SK-N-MC (cell line): ENCODE measurements around the gene SDK1.
"Not testable (repeated sequence)": the region's sequence is repeated elsewhere in the genome, so short reads cannot be mapped to it uniquely, and the experiment has no call there.

ENCODE experiments used
- DNase-seq: peaks from one replicate; pipeline ENCODE4 v3.0.0-alpha.2; 2011; ENCODE audit warnings: low read depth, low spot score
- H3K27ac ChIP-seq: fragments of 200-600 bp; sonication (generic); 2 replicates; pipeline ENCODE4 v1.5.1; 2016; ENCODE audit warnings: mixed run types
- H3K36me3 ChIP-seq: fragments of 200-600 bp; sonication (generic); 2 replicates; pipeline ENCODE4 v1.6.1; 2017; ENCODE audit warnings: antibody characterized with exemption, low read length, mixed read lengths; ENCODE audit not compliant: insufficient read depth
- H3K4me3 ChIP-seq: fragments of 200-600 bp; sonication (generic); 2 replicates; pipeline ENCODE4 v1.5.1; 2016
- H3K9ac ChIP-seq: fragments of 200-600 bp; sonication (generic); 2 replicates; pipeline ENCODE4 v1.8.0; 2017; ENCODE audit warnings: mixed run types, mixed read lengths; ENCODE audit not compliant: insufficient read length
- H3K9me3 ChIP-seq: fragments of 200-600 bp; sonication (generic); 2 replicates; pipeline ENCODE4 v1.6.1; 2017; ENCODE audit warnings: low read depth, mild to moderate bottlenecking, antibody characterized with exemption, low read length, moderate library complexity, mixed read lengths
- EZH2 ChIP-seq: fragments of 200-600 bp; sonication (generic); IDR thresholded peaks from one replicate; pipeline ENCODE4 v1.6.1; 2017; ENCODE audit warnings: antibody characterized with exemption
- FOXP2 ChIP-seq: optimal IDR thresholded peaks from 2 replicates; pipeline ENCODE3; 2011; ENCODE audit warnings: mild to moderate bottlenecking, moderate library complexity; ENCODE audit not compliant: insufficient read depth; ENCODE audit errors: extremely low read length, control extremely low read depth
- POLR2AphosphoS5 ChIP-seq: IDR thresholded peaks from 2 replicates; pipeline ENCODE4 v1.6.1; 2012; ENCODE audit warnings: mild to moderate bottlenecking, low read depth, low read length, borderline replicate concordance

Gene SDK1

DNA sequence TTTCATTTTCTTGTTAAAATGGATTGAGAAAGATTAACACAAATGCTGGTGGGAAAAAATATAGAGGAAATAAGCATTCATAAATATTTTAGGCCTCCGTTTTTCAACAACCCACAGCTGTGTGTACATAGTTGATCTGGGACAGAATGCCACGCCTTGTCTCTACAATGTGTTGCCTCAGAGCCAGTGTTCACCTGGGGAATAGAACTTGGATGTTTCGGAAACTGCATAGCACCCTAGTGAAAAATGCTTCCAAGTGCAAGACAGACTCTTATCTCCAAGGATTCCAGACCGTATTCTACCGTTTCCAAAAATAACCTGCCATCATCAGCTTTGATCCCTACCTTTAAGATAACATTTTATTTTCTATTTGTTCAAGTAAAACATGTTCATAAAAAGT, 260.9 kb downstream of the SDK1 start:
- Histone ChIP-seq H3K9me3 (no peaks in the 10 kb centered on the region), H3K36me3 (peaks cover 21% of the 10 kb centered on the region), H3K27ac (no peak overlapping the region), H3K9ac (no peak overlapping the region), H3K4me3 (no peak overlapping the region)
- no peak for DNase-seq
- no peak for TF ChIP-seq EZH2
- TF ChIP-seq POLR2AphosphoS5 = no peak
- TF ChIP-seq FOXP2 = no peak

GRCh38 chr7:3564231-3564630, 263.2 kb downstream of the SDK1 start:
- TF ChIP-seq FOXP2 (no peak), EZH2 (no peak), POLR2AphosphoS5 (no peak)
- Histone ChIP-seq H3K9ac (no peak overlapping the region), H3K27ac (no peak overlapping the region)

DNA sequence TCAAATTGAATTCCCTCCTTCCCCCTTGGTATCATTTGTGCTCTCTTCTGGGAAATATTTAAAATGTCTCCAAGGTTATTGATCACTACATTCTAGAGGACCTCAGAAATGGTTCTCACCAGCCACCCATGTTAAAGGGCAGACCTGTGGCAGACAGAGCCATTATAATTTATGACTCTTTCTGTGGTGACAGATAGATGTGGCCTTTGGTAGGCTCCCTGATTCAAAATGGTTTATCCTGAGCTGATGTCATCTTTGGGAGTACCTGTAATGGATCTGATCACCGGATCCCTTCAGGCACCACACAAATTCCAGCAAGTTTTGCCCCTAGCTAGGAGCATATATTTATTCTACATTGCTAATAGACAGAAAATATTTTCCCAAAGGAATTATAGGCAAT, 267.5 kb downstream of the SDK1 start:
- Histone ChIP-seq H3K36me3 (peaks cover 9% of the 10 kb centered on the region; the same call in 1 of the 2 replicates), H3K9me3 (no peaks in the 10 kb centered on the region), H3K9ac (no peak overlapping the region), H3K27ac (no peak overlapping the region), H3K4me3 (no peak overlapping the region)
- TF ChIP-seq EZH2 (no peak), POLR2AphosphoS5 (no peak), FOXP2 (no peak)
- DNase-seq = no peak

More at GRCh38 chr7:3564231-3564630, 263.2 kb downstream of the SDK1 start:
- no peak for DNase-seq
- Histone ChIP-seq H3K4me3 (no peak overlapping the region), H3K36me3 (peaks cover 17% of the 10 kb centered on the region), H3K9me3 (no peaks in the 10 kb centered on the region)

- Histone ChIP-seq H3K9me3 (no peaks in the 10 kb centered on the region), H3K36me3 (peaks cover 9% of the 10 kb centered on the region; the same call in 1 of the 2 replicates), H3K4me3 (0 out of 2 replicates have a peak overlapping the region, but pooled peaks have one; percentile 11), H3K9ac (no peak overlapping the region), H3K27ac (no peak overlapping the region)
- DNase-seq = no peak
- TF ChIP-seq POLR2AphosphoS5 = no peak
- TF ChIP-seq FOXP2 = no peak
- no peak for TF ChIP-seq EZH2
These were observed 268.6 kb downstream of the SDK1 start for GRCh38 chr7:3569643-3570042.

DNA sequence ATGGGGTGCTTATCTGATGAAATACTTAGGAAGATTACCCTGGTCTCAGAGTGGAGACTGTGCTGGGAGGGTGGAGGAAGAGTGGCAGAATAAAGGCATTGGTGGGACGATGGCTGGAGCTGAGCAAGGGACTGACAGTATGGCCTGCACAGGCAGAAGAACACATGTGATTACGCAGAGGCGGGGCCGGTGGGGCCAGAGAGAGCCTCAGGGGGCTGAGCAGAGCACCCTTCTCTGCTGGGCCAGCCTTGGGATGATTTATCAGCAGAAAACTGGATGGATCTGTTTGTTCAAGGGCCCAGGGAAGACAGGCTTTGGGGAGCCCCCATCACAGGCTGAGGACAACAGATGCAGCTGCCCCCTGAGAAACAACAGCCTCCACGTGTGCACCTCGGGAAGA, 272.1 kb downstream of the SDK1 start:
- Histone ChIP-seq H3K4me3 (no peak overlapping the region), H3K9ac (no peak overlapping the region), H3K9me3 (no peaks in the 10 kb centered on the region), H3K27ac (no peak overlapping the region), H3K36me3 (peaks cover 15% of the 10 kb centered on the region; the same call in 1 of the 2 replicates)
- TF ChIP-seq FOXP2 (no peak), POLR2AphosphoS5 (no peak), EZH2 (no peak)
- DNase-seq = no peak

DNA sequence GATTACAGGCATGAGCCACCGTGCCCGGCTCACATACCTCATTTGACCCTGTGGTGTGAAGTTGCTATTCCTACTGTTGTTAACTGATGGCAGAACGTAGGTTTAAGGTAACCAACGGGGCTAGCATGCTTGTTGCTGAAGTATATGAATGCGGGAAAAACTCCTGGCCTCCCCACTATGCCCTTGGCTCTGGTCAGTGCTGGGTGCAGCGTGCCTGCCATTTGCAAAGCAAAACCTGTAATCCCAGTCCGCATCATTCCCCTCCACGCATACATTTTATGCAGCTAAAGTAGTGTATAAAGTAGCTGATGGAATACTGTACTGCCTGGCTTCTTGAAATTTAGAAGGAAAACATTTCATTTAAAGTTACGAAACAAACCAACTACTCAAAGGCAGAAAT, 273.3 kb downstream of the SDK1 start:
- no peak for DNase-seq
- no peaks in the 10 kb centered on the region for H3K9me3 ChIP-seq
- no peak overlapping the region for H3K27ac ChIP-seq
- no peak for TF ChIP-seq POLR2AphosphoS5
- no peak for TF ChIP-seq FOXP2
- no peak for TF ChIP-seq EZH2
- H3K36me3 ChIP-seq = peaks cover 22% of the 10 kb centered on the region; the same call in 1 of the 2 replicates
- H3K9ac ChIP-seq = no peak overlapping the region
- H3K4me3 ChIP-seq = no peak overlapping the region

DNA sequence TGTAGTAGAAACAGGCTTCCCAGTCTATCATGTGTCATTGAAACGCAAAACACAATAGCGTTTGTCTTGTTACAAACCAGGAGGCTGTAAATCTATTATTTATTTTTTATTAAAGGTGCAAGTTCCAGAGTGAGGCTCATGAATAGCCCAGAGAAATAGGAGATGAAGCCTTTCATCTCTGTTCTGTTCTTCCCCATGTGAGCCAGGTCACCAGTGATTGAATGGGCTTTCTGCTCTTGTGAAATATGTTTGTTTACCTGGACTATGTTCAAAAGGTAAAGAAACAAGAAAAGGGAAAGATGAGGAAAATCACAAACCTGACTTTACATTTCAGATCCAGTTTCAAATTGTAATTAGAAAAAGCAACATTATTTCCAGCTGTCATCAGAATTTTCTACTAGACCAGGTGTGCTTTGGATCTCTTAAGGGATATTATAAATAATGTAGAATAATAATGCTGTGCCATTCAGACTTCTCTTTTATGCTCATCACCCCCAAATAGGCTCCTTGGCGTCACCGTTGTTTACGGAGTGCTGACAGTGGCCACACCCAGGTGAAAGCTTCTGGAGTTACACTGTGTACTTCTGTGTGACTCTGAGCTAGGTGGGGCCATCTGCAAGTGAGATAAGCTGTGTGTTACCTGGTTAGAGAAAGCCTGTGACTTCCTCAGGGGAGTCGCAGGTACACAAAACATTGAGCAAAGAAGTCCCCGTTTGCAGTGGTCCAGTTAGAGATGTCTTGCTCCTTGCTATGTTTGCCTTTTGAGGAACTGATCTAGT, 274.9 kb downstream of the SDK1 start:
- no peak for DNase-seq
- Histone ChIP-seq H3K27ac (no peak overlapping the region), H3K4me3 (no peak overlapping the region), H3K36me3 (peaks cover 29% of the 10 kb centered on the region; the same call in 1 of the 2 replicates), H3K9ac (no peak overlapping the region), H3K9me3 (no peaks in the 10 kb centered on the region)
- TF ChIP-seq EZH2 (no peak), POLR2AphosphoS5 (no peak), FOXP2 (no peak)

GRCh38 chr7:3578399-3578798, 277.3 kb downstream of the SDK1 start:
- Histone ChIP-seq H3K9ac (no peak overlapping the region), H3K9me3 (no peaks in the 10 kb centered on the region), H3K36me3 (peaks cover 20% of the 10 kb centered on the region; the same call in 1 of the 2 replicates), H3K4me3 (no peak overlapping the region), H3K27ac (no peak overlapping the region)
- DNase-seq = no peak
- no peak for TF ChIP-seq FOXP2
- TF ChIP-seq EZH2 = no peak
- no peak for TF ChIP-seq POLR2AphosphoS5

DNA sequence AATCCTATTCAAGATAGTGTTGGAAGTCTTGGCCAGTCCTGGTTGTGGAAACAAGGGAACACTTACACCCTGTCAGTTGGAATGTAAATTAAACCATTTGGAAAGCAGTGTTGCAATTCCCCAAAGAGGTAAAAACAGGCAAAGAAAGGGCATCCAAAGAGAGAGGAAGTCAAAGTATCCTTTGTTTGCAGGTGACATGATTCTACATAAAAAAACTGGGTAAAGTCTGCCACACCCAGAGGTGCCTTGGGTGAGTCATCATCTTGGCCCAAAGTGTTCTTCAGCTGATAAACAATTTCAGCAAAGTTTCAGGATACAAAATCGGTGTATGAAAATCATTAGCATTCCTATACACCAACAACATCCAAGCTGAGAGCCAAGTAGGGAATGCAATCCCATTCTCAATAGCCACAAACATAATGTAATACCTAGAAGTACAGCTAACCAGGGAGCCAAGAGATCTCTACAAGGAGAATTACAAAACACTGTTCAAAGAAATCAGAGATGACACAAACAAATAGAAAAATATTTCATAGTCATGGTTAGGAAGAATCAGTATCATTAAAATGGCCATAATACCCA, 278.7 kb downstream of the SDK1 start:
- DNase-seq = no peak
- Histone ChIP-seq H3K9ac (no peak overlapping the region), H3K27ac (no peak overlapping the region), H3K36me3 (peaks cover 20% of the 10 kb centered on the region; the same call in 1 of the 2 replicates), H3K4me3 (no peak overlapping the region), H3K9me3 (no peaks in the 10 kb centered on the region)
- TF ChIP-seq POLR2AphosphoS5 (no peak), FOXP2 (no peak)

GRCh38 chr7:3582145-3582544, 281.1 kb downstream of the SDK1 start:
- H3K4me3 ChIP-seq, H3K9ac ChIP-seq, DNase-seq, H3K9me3 ChIP-seq, H3K27ac ChIP-seq: not testable (repeated sequence)
- peaks cover 15% of the 10 kb centered on the region; the same call in 1 of the 2 replicates for H3K36me3 ChIP-seq
